GM21786 (cell line): ENCODE measurements around the gene MACROH2A1.

Experiments
- ATAC-seq: cut with Tn5 transposase; IDR thresholded peaks from one replicate; pipeline ENCODE4 v1.9.1; 2021; ENCODE audit not compliant: unreplicated experiment

MACROH2A1 gene

DNA sequence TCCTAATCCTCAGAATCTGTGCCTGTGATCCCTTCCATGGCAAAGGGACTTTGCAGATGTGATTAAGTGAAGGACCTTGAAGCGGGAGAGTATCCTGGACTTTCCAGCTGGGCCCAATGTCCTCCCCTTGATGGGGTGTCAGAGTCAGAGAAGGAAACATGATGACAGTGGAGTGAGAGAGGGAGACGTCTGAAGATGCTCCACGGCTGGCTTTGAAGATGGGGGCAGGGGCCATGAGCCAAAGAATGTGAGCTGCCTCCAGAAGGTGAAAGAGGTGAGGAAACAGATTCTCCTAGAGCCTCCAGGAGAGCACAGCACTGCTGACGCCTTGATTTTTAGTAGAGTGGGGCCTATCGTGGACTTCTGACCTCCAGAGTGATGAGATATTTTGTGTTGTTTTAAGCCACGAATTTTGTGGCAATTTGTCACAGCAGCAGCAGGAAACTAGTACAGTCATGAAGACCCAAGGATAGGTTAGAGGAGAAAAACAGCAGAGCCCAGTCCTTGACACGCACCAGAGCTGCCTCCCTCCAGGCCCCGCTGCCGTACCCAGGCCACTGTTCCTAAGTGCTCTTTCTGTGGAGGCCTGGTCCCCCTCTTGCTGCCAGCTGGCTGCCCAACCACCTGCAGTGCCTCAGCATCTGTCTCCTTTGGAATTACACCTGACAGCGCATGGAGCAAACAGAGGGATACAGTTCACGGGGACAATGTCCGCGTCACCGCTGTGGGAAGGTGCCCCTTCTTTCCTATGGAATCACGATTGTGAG lies 78.1 kb downstream of the MACROH2A1 start:
- ATAC-seq = no peak

DNA sequence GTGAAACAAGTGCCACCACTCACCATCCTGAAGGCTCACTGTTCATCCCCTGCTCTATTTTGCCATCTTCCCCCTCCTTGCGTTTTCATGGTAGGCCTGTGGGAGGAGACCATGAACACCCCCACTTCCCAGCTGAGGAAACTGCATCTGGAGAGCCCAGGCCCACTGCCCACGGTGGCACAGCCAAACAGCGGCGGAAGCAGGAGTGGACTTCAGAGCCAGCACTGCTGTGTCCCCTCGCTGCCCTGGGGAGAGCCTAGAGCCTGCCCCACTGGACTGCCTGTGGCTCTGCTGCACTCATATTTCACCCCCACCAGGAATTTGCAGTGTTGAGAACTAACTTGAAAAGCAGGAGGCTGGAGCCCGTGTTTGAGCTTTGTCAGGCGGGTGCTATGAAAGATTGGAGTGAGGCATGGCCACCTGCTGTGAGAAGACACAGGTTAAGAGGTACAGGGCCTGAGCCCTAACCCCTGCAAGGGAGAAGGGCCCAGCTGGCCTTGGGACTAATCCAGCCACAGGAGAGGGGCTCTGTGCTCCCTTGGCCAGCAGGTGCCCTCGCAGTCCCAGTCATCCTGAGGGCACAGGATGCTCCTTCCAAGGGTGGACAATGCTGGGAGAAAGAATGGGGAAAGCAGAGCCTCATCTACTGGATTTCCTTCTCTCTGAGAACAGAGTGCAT lies 79.0 kb downstream of the MACROH2A1 start:
- no peak for ATAC-seq

DNA sequence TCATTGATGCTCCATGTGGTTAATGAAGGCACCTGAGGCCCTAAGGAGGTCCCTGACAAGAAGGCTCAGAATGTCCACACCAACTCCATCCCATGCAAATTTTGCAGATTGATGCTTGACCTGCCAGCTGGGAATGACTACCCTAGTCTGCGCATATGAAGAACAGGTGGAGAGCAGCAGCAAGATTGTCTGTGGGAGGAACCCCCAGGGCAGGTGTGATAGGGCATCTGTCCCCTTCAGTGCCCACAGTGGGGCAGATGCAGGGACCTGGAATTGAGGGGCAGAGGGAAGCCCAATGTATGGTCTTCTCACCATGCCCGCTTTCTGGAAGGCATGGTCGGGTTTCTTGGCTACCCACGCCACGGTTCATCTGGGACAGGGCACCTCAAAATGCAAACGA lies 79.6 kb downstream of the MACROH2A1 start:
- no peak for ATAC-seq

DNA sequence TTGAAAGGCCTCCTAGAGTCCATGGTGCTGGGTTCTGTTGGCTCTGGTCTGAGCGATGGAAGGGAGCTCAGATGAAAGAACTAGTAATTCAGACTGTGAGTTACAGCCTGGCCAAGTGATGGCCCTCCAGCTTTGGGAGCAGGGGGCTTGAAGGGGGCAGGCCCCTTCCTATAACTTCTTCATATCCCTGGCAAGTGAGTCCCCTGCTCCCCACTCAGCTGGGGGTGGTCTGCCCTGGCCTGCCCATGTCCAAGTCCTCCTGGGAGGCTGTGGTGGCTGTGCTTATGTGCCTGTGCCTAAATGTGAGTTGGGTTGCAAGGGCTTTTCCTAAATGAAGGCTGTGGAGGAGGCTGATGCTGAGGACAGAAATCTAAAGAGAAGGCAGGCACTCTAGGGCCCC lies 80.1 kb downstream of the MACROH2A1 start:
- ATAC-seq = no peak

DNA sequence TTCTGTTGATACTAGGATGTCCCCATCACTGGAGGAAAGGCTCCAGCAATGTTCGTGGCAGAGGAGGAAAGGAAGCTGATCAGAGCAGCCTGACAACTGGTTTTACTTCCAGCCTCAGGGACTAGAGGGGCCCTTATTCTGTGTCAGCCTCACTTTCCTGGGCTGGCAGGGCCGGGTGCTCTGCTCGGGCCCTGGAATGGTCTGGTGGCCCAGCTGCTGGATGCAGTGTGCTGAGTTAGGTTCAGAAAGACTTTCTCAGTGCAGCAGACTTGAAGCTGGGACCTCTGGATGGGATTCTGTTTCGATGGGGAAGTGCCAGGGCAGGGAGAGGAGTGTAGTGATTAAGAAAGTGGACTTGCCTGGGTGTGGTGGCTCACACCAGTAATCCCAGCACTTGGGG lies 81.0 kb downstream of the MACROH2A1 start:
- no peak for ATAC-seq

DNA sequence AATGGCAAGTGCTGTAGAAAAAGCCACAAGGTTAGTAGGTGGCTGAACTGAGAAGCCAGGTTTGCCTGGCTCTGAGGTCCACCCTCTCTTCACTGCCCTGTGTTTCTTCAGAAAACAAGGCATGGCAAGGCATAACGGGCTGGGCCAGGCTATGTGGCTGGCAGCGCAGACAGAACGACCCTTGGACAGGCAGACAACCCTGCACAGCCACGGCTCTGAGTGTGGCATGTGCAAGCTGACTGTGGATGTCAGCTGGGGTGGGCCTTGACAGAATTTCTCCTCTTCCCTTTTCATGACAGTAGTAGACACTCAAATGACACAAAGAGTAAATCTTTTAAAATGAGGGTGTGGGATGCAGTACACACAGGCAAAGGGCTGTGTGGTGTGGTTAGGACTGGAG lies 81.7 kb downstream of the MACROH2A1 start:
- no peak for ATAC-seq

DNA sequence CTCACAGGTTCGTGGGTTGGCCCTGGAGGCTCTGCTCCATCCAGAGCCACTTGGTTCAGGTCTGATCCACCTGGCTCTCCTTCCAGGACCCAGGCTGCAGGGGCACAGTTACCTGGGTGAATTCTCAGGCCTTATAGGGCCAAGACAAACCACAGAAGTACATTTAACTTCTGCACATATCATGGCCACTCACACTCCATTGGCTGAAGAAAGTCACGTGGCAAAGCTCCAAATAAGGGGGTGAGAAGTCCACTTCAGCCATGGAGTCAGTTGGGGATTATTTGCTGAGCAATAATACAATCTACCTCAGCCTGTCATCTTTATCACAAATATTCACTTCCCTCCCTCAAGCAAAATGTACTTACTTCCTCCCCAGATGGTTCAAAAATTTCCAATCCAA lies 83.6 kb downstream of the MACROH2A1 start:
- no peak for ATAC-seq

DNA sequence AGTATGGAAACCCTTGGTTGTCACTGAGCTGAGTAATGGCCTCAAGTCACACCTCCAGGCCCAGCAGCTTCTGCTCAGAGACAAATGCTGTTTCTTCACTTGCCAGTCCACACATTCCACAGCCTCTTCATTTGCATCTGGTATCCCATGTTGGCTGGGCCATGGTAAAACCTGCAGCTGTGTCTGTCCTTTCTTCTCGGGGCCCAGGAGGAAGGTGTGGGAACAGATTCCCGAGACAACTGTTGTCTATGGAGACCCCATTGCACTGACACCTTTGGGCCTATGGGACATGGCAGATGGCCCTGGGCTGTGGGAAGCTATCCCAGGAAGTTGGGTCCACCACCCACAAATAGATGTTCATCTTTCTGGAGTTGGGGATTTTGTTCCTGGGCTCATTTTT lies 85.1 kb downstream of the MACROH2A1 start:
- ATAC-seq = no peak

DNA sequence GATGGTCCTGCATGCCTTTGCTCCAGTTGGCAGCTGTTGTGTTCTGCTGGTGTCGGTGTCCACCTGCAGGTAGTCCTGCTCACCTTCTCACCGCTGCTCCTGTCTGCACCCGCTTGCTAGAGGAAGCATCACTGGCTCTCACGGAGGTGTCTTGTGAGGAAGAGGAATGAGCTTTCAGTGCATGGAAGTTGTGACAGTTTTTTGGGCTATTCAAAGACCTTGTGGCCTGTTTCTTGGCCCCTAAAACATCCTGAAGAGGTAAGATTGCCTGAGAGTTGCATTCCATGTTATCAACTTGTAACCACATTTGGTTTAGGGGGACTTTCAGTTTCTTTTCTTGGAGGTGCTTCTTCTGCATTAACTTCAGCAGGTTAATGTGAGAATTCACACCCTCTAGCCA lies 85.6 kb downstream of the MACROH2A1 start:
- no peak for ATAC-seq

DNA sequence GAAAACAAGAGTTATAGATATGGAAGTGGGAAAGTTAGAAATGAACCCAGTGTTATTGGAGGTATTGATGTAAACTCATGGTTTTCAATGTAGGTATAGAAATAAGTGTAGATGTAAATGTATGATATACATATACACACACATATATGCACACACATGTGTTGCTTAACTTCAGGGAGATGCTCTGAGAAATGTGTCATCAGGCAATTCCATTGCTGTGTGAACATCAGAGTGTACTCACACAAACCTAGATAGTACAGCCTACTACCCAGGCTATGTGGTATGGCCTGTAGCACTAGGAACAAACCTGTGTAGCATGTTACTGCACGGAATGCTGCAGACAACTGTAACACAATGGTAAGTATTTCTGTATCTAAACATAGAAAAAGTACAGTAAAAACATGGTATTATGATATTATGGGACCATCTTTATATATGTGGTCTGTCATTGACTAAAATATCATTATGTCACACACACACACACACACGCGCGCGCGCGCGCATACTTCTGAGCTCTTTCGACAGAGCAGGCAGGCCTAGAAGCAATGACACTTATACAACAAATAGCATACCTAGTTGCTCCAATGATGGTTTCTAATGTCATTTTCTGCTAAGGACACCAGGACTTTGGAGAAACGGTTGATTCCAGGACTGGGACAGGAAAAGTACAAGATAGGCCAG lies 86.6 kb downstream of the MACROH2A1 start:
- ATAC-seq = no peak

DNA sequence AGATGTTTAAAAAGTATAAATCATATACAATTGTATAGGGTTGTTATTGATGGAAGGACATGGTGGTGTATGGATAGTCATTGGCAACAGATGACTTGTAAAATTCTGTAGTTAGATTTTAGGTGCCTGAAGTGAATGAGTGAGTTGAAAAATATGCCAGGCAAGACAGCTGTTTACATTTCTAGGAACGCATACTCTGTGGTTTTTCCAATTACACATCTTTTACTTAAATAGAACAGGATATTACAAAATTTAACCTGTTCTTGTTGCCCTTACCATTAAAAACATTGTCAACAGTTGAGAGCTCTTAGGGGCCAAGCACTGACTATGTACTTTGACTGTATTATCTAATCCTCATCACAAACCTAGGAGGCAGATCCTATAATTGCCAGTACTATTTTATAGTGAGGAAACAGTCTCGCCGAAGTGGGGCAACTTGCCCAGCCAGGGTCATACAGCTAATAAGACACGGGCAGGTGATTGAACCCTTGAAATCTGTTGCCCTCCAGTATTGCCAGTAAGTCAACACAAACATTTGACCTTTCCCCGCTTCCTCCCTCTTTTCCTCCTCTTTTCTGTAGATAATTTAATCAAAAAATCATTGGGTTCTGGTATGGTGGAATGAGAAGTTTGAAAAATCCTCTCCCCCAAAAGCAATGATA lies 88.6 kb downstream of the MACROH2A1 start:
- no peak for ATAC-seq

DNA sequence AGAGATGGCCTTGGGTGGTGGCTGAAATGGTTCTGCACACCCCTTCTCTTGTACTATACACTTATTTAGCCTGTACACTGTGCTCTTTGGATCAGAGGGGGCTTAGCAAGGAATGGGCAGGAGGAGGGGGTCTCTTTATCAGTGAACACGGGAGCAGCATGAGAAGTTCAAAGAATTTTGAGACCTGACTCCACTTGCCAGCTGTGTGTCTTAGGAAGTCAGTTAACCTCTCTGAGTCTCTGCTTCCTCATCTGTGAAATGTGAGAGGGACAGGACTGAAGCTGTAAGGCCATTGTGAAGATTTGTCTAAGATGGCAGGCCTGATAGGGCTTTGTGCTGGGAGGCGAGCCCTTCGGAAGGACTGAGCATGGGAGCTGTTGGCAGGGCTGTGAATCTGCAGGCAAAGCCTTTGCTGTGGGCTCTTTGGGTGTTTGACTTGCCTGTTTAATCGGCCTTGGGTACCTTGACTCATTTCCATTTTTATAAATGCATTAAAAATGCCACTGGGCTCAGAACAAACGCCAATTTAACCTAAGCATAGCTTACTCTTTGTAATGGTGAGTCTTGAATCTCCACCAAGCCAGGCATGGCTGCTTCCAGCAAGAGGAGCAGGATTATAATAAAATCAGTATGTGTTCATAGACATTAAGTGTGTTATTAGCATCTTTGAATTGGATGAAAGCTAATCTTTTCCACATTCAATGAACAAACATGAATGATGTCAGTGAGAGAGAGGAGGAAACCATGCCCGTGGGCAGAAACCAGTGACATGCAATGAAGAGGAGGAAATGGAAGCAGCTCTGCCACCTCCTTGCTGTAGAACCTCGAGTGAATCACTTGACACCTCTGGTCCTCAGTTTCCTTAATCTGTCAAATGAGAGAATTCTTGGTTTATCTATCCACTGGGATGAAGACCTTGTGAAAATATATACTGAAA lies 89.4 kb downstream of the MACROH2A1 start:
- no peak for ATAC-seq

DNA sequence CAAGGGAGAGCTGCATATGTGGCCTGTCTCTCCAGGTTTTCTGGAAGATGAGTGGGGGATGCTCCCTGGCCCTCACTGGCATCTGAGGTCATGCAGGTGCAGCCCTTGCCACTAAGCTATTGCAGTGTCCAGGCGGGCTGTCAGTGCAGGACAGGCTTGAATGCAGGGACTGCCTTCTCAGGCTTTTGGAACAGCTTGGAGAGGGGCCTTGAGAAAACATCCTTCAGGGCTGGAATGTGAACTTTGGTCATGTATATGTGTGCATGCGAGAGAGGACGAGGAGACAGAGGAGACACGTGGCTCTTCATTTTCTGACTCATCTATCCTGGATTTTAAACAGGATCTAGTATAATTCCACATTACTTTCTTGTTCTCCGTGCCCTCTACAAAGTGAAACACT lies 90.3 kb downstream of the MACROH2A1 start:
- ATAC-seq = no peak

DNA sequence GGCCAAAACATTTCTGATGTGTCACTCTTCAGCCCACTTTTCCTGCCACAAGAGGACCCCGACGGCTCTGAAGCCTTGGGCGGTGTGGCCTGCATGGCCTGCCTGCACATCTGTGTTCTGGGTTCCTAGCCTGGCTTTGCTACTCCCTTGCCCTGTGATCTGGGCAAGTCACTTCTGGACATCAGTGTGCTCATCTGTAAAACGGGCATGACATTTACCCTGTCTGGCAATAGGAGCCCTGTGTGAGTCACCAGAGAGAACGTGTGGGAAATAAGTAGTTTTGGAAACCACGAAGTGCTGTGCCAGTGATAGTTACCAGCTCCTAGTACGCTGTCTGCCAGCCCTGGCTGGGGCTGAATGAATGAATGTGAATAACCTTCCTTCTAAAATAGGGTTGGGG lies 90.8 kb downstream of the MACROH2A1 start:
- no peak for ATAC-seq

DNA sequence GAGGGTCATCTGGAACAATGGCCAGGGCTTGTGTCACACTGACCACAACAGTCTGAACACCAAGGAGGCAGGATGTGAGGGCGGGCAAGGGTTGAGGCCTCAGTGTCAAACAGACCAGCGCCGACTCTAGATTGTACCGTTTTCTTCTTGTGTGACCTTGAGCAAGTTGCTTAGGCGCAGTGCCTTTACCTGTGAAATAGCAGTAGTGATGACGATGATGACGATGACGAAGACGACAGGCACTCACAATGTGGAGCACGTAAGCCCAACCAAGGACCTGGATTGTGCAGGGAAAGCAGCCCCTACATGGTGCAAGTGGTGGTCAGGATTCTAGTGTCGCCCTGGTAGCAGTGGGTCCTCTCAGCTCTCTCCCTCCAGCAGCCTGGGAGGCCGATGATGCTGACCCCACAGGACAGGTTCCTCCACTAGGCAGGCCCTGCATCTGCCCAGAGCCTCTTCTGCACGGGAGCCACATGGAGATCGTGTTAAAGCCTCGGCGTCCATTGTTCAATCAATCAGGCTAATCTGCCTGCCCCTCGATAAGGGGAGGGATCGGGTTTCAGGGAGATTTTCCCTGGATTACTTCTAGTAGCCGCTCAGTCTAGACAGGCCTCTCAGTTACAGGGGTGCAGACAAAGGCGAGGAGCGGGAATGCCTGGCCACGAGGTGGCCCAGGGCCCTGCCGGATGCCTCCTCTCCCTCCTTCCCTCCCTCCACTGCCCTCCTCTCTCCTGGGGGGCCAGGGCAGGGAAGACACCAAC lies 91.7 kb downstream of the MACROH2A1 start:
- ATAC-seq = no peak

DNA sequence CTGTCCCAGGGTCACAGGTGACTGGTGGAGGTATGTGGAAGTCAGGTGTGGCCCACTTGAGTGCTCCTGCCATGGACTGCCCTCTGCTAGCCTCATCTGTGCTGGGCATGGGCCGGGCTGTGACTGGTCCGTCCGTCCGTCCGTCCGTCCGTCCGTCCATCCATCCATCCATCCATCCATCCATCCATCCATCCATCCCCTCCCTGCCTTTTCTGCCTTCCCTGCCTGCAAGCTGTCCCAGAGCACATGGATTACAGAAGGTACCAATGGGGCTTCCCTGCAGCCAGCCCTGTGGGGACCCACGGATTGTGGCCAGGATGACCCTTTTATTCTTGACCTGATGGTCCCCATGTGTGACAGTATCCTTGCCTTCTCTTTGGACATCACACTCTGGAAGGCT lies 92.5 kb downstream of the MACROH2A1 start:
- ATAC-seq = no peak

DNA sequence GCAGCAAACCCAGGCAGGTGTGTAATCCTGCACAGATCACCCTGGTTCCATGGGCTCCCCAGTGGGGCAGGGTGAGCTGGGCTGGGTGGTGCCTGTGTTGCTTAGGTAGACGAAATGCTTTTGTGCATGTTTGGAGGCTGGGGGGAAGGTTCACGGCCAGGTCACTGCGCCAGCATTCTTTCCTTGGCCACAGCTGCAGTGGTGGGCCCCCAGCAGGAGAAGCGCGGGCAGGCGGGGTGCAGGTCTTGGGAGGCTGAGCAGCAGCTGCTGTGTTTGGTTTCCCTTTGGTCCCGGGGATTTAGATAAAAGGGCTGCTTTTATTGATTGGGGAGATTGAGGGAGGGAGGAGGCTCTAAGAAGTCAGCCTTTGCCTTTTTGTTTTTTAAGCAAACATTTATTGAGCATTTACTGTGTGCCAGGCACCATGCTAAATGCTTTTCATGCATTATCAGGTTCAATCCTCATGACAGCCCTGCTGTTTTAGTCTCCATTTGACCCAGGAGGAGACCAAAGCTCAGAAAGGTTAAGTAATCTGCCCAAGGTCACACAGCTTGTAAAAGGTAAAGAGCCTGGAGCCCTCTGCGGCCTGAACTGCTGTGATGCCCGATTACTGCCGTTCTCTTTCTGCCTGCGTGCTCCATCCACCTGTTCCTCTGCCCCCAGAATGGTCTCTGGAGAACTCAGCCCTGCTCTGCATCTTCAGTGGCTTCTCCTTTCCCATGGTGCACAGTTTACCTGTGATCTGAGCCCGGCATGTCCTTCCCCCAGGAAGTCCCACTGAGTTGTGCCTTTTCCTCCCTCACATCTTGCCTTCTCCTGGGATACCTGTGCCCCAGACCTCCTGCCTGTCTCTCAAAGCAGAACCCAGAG lies 94.4 kb downstream of the MACROH2A1 start:
- no peak for ATAC-seq

DNA sequence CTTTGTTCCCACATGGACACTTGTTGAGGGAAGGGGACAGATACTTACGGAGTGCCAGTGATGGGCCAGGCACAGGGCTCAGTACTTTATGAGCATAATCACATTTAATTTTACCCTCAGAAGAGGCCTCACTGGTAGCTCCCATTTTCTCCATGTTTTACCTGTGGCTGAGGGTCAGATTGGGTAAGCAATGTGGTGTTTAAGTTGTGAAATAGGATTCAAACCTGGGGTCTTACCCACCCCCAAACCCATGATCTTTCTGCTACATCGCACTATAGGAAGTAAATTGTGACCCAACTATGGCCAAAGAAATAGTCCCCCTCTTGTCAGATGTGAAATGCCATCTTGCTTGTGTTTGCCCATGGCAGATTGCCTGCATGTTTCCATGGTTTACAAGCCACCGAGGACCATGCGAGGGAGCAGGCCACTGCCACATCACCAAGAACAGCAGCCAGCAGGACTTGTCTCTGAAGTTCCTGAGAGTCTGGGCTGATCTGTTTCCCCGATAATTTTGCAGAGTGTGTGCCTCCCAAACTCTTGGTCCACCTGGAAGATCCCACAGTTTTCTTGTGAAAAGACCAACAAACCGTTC lies 95.4 kb downstream of the MACROH2A1 start:
- ATAC-seq = no peak
